ENCODE data around the gene ECSCR. TPM values are rescaled to one million over a fixed set of nuclear protein-coding genes. Genes with fewer than 3 reads are reported as not detected.

ECSCR gene
- total and polyA plus RNA-seq, 2 of the 8 experiments (the other 6 are each of a cell fraction or from before 2014, with no cell fraction given): 2.7 to 7.2 TPM

DNA sequence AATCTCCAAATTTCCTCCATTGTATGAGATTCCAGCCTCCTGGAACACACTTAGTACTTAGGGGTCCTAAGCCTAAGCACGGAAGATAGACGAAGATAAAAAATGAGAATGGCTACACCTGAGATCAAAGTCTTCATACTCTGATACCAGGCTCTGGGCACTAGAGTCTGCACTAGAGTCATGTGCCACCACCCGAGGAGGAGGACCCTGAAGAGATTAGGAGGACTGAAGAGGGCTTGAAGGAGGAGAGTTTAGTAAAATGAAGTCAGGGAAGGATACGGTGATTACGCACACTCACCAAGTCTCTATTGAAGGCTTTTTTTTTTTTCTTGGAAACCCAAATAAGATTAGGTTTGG is 58.1 kb downstream of the ECSCR start:
- no peak overlapping the region for H2BK20ac ChIP-seq (ENCODE audit: low read length)
- no peaks in the 10 kb centered on the region for H3K9me3 ChIP-seq (ENCODE audit: insufficient read depth in 2 of 2, low read depth in 1 of 2, low read length in 1 of 2)
- no peak for DNase-seq (ENCODE audit: low read depth in 1 of 2, low spot score in 2 of 2)
- H2AK5ac ChIP-seq (ENCODE audit: low read depth, low read length): no peak overlapping the region
- TF ChIP-seq SP1 (IDR thresholded peaks at IDR 0.05; ENCODE audit: low read depth, low read length) (no peak), CEBPB (IDR thresholded peaks at IDR 0.05; ENCODE audit: low read depth, low read length) (no peak), TAF1 (IDR thresholded peaks at IDR 0.05; ENCODE audit: low read depth, low read length) (no peak), CBX8 (IDR thresholded peaks at IDR 0.05; ENCODE audit: borderline replicate concordance, low read depth, low read length) (no peak), KDM1A (IDR thresholded peaks at IDR 0.05; ENCODE audit: borderline replicate concordance, low read length) (no peak), KDM4A (IDR thresholded peaks at IDR 0.05; ENCODE audit: low read depth, low read length, severe bottlenecking) (no peak), RXRA (IDR thresholded peaks at IDR 0.05; ENCODE audit: insufficient read depth, low read depth, low read length) (no peak), KDM5A (IDR thresholded peaks at IDR 0.05; ENCODE audit: low read length) (no peak), PHF8 (conservative IDR thresholded peaks at IDR 0.05; ENCODE audit: low read depth, low read length) (no peak)
- TF ChIP-seq, protein P1, sequence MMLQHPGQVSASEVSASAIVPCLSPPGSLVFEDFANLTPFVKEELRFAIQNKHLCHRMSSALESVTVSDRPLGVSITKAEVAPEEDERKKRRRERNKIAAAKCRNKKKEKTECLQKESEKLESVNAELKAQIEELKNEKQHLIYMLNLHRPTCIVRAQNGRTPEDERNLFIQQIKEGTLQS (IDR thresholded peaks at IDR 0.05; ENCODE audit: insufficient read depth, low read depth, low read length): no peak
- peaks cover 0 to 1% of the 10 kb centered on the region in 2 experiments for H4K20me1 ChIP-seq (replicated peaks in 1 of 2; ENCODE audit: control insufficient read depth in 1 of 2, insufficient read depth in 2 of 2, low read length in 2 of 2)
- H3K36me3 ChIP-seq (ENCODE audit: control insufficient read depth in 2 of 4, insufficient read depth in 4 of 4, low read length in 3 of 4): peaks cover 0 to 6% (median 3%) of the 10 kb centered on the region in 4 experiments; a peak in 2 of 8 replicates
- no peak overlapping the region for H4K91ac ChIP-seq (replicated peaks; ENCODE audit: insufficient read length, low read length)
- peak overlapping the region; percentile 1; the same call in 1 of the 2 replicates for H2BK12ac ChIP-seq (ENCODE audit: low read depth, low read length)
- 90% methylated on average over 5 of the region's 5 CpGs; no CpG with 5 or more reads in 1 of the 2 experiments for WGBS, 2 experiments (ENCODE audit: extremely low coverage in 1 of 2, insufficient coverage in 1 of 2, insufficient read length in 1 of 2, insufficient replicate concordance in 2 of 2, low coverage in 1 of 2, low lambda C conversion rate in 2 of 2, missing lambda C conversion rate in 1 of 2)
- no peak overlapping the region for H2BK120ac ChIP-seq (replicated peaks; ENCODE audit: low read depth, low read length)
- no peak overlapping the region for H3K14ac ChIP-seq (ENCODE audit: insufficient read length)
- no peak overlapping the region for H4K5ac ChIP-seq (ENCODE audit: insufficient read length, low read depth, low read length)
- FAIRE-seq: no peak
- POLR2A ChIA-PET (ENCODE audit: partially characterized antibody): interaction anchor here (0.6 to 2.2 kb wide), 11 partner anchors 9 to 121 kb away, joined by 3 to 8 read pairs (median 4); partner anchors contain the start of genes DNAJC18 and MATR3
- H3K4me1 ChIP-seq (replicated peaks in 1 of 4; ENCODE audit: control insufficient read depth in 3 of 4, insufficient read depth in 4 of 4, low read length in 3 of 4): peaks cover 0 to 8% (median 4%) of the 10 kb centered on the region in 4 experiments; a peak in 6 of 7 replicates
- no peak overlapping the region for H2BK15ac ChIP-seq (ENCODE audit: low read length)
- H3K18ac ChIP-seq (ENCODE audit: extremely low read depth, low read length): 0 out of 2 replicates have a peak overlapping the region, but pooled peaks have one; percentile 79
- no peak overlapping the region for H3K27ac ChIP-seq (ENCODE audit: low read depth, low read length)
- no peak overlapping the region for H3K23ac ChIP-seq (ENCODE audit: insufficient read length)
- no peak overlapping the region for H3K4ac ChIP-seq (replicated peaks; ENCODE audit: insufficient read length, low read depth, low read length)
- H3K56ac ChIP-seq (replicated peaks; ENCODE audit: insufficient read length, low read depth, low read length): no peak overlapping the region
- no peaks in the 10 kb centered on the region for H3K79me1 ChIP-seq (ENCODE audit: low read depth, low read length)
- peak overlapping the region; percentile 86; the same call in 1 of the 2 replicates for H2BK5ac ChIP-seq (ENCODE audit: low read depth, low read length)
- H2AFZ ChIP-seq (ENCODE audit: low read length): peak overlapping the region; percentile 22; the same call in 1 of the 2 replicates
- CTCF ChIA-PET (ENCODE audit: partially characterized antibody): no interaction called here
- peaks cover 4% of the 10 kb centered on the region; the same call in 1 of the 2 replicates for H3K23me2 ChIP-seq (ENCODE audit: low read depth, low read length)
- H3K9ac ChIP-seq (replicated peaks in 1 of 4; ENCODE audit: extremely low read depth in 1 of 4, low read depth in 3 of 4, low read length in 3 of 4): peak overlapping the region in 1 of 4 experiments; percentile 58; a peak in 2 of 7 replicates
- peak overlapping the region; percentile 74 to 96 for H3K4me2 ChIP-seq (ENCODE audit: insufficient read depth in 1 of 2, low read depth in 2 of 2, low read length in 2 of 2)
- H3K4me3 ChIP-seq (ENCODE audit: extremely low read depth in 1 of 4, insufficient read depth in 2 of 4, low read depth in 3 of 4, low read length in 4 of 4): peak overlapping the region; percentile 32 to 84 (median 75); a peak in 5 of 8 replicates
- no peaks in the 10 kb centered on the region; a peak in 2 of 4 replicates for H3K79me2 ChIP-seq (ENCODE audit: control insufficient read depth in 1 of 2, insufficient read depth in 2 of 2, low read length in 2 of 2)
- H4K8ac ChIP-seq (ENCODE audit: extremely low read depth, insufficient read depth, low read length): no peak overlapping the region
- 0 out of 7 replicates have a peak, but pooled peaks cover 0 to 4% (median 0%) of the 10 kb centered on the region in 4 experiments for H3K27me3 ChIP-seq (replicated peaks in 1 of 4; ENCODE audit: control insufficient read depth in 3 of 4, extremely low read depth in 1 of 4, insufficient read depth in 3 of 4, low read length in 3 of 4)
